HG03457 (cell line): ENCODE results near the gene CRIP1.

Experiments used
- ATAC-seq: cut with Tn5 transposase; IDR thresholded peaks from one replicate; pipeline ENCODE4 v1.9.1; 2021; ENCODE audit warnings: moderate number of reproducible peaks; ENCODE audit not compliant: unreplicated experiment

Gene CRIP1

DNA sequence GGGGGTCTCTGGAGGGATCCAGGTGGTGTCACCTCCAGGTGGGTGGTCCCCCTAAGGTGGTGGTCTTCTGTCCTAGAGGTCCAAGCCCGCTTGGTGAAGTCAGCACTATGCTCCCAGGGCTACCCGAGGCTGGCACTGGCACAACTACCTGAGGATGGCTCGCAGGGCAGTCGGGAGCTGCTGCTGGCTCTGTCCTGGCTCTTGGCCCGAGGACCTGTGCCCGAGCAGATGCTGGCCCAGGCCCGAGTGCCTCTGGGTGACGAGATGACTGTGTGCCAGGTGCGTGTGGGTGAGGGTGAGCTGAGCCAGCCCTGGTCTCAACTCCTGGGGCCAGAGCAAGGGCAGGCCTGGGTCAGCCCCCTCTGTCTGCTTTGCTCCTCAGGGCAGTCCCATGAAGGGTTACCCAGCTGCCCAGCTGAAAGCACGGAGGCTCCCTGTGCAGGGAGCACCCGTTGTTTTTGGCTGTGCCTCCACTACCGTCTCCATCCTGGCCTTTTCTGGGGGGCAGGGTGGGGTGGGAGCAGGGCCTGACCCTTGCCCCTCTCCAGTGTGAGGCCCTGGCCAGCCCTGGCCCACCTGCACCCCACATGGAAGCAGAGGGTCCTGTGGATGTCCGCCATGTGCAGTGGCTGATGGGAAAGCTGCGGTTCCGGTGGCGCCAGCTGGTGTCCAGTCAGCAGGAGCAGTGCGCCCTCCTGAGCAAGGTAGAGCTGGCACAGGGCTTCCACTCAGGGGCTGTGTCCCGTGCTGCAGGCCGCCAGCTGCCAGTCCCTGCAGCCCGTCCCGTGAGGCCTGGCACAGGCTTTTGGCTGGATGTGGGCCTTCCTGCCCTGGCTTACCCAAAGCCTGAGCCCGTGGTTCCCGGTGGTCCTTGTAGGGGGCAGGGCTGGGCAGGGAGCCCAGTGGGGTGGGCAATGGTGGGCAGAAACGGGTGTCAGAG, 5.6 kb downstream of the CRIP1 start:
- no peak for ATAC-seq

DNA sequence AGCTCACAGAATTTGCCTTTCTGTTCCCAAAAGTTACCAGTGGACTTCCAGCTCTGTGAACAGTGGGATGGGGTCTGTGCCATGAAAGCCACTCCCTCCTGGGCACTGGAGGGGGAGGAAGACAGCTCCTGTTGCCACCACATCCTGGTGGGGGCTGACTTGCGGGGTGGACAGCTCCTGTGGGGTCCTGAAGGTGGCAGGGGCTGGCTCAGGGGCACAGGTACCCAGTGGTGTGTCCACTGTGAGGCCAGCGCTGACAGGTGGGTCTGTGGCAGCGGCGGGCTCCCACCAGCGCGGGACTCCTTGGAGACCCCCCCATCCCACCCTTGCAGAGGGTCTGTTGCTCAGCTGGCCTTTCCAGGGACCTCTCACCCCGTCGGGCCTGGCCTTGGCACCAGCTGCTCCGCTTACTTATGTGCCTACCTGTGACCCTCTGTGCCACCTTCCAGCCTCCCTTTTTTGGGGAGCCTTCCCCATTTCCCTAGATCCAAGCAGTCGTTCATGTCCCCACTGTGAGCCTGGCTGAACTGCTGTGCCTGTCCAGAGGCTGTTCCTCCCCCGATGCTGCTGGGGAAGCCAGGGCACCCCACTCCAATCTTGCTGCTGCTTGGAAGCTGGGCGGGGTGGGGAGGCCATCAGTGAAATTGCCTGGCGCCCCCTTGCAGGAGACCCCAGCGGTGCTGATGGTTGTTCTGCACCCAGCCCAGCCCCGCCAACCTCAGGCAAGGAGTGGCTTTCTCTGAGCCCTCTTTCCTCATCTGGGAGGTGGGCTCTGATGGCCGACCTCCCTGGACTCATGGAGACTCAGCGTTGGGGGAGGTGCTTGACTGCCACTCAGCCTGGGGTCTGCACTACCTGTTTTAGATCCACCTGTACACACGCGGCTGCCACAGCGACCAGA, 6.5 kb downstream of the CRIP1 start:
- ATAC-seq = no peak

DNA sequence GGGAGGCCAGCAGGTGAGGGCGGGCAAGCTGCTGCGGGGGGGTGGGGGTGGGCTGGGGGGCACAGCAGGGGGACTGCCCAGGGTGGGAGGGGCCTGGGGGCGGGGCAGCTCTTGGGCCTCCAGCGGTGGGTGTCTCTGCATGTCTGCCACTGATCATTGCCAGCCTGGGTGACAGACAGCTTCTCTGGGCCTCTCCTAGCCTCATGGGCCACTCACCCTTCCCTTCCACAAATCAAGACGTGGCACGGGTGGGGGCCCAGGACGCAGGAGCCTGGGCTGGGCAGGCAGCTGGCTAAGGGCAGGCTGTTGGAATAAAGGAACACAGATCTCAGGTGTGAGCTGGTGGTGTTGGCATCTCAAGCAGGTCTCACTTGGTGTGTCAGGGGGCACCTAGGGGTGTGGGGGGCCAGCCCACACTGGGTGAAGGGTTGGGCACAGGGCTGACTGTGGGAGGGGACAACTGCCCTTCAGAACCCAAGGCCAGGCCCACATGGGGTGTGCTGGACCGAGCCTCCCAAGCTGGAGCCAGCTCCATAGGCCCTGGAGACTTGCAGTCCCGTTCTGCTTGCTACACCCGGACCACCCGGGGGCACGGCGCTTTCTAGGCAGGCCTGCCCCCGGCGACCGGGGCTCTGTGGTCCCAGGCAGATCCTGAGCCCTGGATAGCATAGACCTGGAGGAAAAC, 7.4 kb downstream of the CRIP1 start:
- no peak for ATAC-seq

DNA sequence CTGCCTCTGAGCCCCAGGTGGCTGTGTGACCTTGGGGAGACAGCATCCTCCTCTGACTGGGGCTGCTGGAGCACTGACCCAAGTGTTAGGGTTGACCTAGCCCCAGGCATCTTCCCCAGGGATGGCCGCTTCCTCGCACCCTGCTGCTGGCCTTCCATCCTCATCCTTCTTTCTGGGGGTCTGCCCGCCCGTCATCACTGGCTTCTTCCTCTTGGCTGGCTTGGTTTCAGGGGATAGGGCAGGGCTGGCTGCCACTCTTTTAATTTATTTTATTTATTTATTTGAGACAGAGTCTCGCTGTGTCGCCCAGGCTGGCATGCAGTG, 7.9 kb downstream of the CRIP1 start:
- no peak for ATAC-seq

DNA sequence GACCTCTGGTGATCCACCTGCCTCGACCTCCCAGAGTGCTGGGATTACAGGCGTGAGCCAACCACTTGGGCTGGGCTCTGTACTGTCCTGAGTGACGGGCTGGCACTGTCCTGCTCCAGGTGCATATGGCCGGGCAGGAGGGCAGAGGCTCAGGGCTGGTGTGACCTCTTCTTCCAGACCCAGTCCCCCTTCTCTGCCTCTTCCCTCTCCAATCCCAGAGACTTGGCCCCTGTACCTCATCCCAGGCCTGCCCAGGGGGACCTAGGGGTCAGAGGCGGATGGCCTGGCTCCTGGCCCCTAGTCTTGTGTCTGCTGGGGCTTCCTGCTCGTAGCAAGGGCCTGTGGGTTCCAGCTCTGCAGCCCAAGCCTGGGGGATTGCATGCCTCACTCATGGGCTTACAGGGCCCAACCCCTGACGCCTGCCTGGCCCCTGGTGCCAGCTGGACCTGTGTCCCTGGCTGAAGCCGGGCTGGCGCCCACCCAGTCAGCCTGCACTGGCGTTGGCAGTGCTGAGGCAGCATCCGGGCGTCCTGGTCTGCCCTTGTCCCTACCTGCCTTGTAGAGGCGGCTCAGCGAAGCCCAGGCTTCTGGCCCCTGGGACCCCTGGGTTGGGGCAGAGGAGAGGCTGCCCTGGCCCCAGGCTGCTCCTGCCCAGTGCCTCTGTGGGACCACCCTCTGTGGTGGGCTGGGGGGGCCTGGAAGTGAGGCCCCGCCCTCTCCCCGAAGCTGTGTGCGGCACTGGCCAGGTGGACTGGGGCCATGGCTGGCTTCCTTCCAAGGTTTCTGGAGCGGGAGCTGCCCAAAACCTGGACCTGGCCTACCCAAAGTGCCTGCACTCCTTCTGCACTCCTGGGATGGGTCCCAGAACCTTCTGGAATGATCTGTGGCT, 8.7 kb downstream of the CRIP1 start:
- no peak for ATAC-seq

DNA sequence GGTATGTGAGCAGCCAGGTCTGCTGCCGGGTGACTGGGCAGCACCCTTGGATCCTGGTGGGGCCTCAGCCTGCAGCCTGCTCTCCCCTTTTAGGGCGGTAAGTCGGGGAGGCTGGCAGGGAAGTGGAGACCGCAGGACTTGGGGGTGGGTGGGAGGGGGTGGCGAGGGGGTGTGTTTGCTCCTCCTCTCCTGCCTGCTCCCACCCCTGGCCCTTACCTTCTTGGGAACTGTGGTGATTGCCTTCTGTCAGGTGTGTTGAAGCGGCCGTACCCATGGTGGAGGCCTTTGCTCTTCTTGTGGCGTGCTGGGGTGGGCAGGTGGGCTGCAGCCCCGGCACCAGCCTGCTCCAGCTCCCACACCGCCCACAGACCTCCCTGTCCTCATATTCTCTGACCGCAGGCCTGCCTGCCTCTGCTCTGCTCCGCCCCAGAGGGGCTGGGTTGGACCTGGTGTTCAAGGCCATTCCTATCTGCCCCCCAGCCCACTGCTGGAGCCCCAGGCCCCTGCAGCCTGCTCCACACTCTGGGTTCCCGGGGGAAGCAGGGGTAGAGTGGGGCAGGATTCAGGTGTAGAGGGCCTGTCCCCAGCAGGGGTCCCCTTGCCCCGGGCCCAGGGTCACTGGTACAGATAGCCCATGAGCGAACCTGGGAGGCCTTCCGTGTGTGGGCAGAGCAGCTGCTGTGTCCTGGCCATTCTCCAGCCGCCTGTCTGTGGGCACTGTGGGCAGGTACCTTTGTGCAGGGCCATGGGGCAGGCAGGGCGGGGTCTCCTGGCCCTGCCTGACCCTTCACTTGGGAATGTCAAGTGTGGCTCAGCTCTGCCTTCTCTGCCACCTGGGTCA, 9.5 kb downstream of the CRIP1 start:
- no peak for ATAC-seq

DNA sequence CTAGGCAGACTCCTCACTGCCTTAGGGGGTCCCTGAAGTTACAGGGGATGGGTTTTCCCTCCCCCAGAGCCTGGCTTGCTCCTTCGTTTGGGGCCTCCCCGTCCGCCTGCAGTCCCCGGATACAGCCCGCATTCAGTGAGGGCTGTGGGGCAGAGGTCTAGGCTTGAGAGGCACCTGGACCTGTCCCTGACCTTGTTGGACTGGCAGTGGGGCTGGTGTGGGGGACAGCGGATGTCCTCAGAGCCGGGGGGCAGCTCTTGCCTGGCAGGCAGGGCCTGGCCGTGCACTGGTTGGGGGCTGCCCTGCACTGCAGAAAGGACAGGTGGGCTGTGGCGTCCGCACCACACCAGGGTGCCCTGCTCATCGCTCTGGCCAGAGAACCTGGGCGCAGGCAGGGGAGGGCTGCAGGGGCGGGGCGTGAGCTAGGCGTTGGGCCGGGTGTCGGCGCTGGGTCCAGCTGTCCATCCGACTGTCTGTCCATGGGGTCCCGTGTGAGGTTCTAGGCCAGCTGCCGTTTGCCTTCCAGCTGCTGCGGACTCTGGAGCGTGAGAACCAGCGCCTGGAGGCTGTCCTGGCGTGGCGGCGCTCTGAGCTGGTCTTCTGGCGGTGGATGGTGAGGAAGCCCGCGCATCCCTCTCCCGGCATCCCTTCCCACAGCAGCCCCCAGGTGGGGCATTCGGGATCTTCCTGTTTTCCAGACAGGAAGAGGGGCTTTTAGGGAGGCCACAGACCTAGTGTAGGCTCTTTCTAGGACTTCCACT, 10.3 kb downstream of the CRIP1 start:
- ATAC-seq = no peak

DNA sequence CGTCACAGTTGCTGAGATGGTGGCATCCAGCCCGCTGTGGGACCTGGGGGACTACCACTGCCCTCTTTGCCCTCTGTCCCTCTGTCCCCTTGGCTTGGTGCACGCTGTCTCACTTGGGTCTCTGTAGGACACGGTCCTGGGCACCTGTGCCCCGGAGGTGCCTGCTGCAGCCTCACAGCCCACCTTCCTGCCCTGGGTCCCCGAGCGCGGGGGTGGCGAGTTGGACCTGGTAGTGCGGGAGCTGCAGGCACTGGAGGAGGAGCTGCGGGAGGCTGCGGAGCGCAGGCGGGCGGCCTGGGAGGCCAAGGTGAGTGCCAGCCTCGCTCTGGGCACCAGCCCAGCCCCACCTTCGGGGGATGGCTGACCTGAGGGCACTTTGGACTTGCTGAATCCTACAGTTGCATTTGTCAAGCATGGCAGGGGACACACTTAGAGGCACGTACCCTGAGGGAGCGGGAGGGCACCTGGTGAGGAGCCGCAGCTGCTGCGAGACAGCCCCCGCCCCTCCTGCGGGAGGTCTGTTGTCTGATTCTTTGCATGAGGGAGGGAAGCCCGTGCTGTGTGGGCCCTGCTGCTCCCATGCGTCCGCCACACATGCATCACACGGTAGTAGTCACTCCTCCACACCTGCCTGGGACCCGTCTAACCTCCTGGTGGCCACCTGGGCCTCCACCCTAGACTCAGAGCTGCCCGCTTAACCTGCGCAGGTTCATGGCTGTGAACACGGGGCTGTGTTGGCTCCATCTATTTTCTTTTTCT, 11.2 kb downstream of the CRIP1 start:
- no peak for ATAC-seq

DNA sequence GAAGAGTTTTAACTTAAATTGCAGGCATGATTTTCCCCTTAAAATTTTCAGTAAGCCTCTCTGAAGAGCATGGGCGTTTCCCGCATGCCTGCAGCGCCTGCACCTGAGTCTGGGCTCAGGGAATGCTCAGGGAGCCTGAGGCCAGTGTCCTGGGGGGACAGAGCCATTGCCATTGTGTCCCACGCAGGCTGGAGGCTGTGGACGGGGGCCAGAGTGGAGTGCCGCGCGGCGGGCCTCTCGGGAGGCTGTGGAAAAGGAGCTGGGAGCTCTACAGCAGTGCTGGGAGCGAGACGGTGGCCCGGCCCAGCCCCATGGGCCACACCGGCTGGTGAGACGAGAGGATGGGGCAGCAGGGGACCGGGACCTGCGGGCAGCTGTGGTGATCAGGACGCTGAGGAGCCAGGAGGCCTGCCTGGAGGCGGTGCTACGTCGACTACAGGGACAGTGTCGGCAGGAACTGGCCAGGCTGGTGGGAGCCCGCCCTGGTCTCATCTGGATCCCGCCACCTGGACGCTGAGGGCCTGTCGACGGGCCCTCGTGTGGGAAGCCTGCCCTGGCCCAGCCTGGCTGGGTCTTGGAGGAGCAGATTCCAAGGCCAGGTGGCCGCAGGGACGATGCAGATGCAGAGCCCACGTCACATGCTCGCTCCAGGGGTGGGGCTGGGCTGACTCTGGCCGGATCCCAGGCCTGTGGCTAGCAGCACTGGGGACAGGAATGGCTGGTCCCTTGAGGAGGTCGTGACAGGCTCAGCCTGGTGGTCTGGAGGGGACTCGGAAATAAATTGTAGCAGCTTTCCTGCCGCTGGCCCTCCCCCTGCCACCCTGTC, 12.0 kb downstream of the CRIP1 start:
- no peak for ATAC-seq

DNA sequence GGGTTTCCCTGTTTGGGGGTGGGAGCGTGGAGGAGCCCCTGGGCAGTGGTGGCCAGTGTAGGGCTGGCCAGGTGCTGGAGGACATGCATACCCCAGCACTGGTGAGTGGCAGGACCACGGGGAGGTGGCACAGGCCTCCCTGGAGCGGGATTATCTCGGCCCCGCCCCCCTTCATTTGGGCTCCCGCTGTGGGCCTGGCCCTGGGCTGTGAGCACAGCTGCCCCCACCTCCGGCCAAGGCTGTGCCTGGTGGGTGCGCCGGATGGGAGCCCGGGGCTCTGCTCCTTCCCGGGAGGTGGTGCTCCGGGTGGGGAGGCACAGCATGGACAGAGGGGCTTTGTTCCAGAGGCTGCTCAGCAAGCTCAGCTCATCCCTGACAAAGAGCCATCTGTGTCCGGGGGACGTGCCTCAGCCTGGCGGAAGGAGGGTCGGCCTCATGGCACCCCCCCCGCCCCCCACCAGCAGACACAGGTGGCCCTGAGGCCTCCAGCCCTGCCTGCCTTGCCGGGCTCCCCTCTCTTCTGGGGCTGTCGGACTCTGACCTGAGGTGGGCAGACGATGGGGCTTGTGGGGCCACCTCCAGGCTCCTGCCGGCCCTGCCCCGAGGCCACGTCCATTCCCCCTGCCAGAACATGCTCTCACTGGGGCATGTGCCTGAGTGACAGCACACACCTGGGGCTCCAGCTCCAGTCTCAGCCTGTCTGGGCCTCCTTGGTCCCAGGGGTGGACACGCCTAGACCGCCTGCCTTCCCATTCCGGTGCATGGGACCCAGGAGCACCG, 12.8 kb downstream of the CRIP1 start:
- ATAC-seq = no peak

DNA sequence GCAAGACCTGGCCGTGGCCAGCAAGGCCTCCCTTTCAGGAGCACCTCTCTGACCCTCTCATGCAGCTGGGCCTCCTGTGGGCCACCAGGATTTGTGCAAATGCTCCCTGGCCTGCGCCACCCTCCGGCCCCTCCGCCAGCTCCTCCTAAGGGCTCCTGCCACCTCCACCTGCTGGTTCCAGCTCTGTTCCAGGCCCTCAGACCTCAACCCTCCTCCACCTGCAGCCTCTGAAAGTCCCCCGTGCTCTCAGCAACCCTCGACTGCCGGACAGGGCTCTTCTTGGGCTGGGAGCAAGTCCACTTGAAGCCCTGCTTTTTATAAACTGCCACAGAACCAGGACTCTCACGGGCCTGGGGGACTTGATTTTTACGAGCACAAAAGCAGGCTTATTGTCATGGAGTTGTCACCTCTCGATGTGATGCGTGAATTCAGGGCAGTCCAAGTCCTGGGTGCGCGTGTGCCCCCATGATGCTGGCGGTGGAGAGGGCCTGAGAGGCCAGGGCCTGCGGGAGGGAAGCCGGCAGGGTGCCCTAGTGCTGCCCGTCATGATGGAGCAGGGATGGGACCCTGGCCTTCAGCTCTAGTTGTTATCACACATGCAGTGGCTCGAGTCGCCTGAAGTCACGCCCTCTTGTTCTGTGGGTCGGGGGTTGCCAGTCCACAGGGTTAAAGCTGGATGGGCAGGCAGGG, 13.5 kb downstream of the CRIP1 start:
- ATAC-seq = no peak

DNA sequence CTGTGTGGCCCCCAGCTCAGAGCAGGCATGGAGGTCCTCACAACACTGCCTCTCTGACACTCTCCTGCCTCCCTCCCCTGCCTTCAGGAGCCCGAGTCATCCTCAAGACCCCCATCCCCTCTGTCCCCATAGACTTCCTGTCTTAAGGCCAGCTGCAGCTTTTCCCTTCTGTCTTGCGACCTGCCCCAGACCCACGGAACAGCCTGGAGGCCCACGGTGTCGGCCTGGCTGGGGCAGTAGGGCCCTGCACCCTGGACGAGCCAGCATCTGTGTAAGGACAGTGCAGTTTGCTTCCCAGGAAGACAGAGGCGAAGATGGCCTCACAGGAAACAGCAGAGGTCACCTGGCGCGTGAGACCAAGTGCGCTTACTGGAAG, 14.0 kb downstream of the CRIP1 start:
- no peak for ATAC-seq

DNA sequence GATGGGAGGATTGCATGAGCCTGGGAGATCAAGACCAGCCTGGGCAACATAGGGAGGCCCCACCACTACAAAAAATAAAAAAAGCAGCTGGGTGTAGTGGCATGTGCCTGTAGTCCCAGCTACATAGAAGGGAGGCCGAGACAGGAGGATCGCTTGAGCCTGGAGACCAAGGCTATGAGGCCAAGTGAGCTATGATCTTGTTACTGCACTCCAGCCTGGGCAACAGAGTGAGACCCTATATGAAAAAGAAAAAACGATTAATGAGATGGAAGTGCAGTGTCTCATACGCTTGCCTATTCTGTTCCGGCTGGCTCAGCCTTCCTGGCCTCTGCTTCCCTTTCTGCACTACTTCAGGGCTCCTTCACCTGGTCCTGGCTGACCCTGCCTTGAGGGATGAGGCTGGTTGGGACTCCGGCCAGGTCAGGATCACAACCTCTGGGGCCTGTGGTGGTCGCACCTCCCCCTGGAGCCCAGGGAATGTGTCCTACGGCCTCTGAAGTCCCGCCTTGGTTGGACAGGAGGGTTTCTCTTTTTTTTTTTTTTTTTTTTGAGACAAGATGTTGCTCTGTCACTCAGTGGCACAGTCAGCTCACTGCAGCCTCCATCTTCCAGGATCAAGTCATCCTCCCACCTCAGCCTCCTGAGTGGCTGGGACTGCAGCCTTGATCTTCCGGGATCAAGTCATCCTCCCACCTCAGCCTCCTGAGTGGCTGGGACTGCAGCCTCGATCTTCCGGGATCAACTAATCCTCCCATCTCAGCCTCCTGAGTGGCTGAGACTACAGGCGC, 15.0 kb downstream of the CRIP1 start:
- ATAC-seq = no peak

DNA sequence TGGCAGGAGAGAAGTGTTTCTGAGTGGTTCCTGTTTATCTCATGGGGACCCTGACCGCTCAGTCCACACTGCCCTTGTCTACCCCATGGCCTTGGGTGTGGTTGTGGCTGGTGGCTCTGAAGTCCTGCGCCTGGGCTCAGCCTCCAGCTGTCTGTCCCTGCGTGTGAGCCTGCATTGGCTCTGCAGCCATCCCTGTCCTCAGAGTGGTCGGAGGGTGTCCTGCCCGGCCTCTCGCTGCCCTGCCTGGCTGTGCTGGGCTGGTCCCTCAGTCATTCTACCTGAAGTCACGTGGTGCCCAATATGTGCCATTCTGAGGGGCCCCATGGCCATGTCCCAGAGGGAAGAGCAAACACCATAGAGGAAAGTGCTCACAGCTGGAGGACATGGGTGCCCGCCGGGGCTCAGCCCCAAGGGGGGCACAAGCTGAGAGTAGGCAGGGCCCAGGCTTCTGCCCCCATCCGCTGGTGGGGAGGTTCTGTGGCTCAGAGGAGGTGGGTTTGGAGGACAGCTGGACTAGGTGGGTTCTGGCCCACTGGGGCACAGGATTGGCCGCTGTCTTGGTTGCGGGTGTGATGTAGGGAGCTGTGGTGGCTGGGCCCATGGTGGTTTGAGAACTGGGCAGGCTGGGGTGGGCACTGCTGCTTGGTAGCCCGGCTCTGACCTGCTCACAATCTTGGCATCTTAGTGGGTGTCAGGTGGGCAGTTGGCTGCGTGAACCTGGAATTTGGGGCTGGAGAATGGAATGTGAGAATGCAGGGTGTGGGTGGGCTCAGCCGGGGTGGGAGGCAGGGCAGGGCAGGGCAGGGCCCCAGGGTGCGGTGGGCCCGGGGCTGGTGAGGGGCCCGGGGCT, 16.0 kb downstream of the CRIP1 start:
- no peak for ATAC-seq
